Suppressor macrophage treated with lipopolysaccharide for 4 hours (primary cell): ENCODE results near the gene PTPRG.

Experiments used
- DNase-seq: peaks from one replicate; pipeline ENCODE4 v3.0.0-alpha.2; 2020

The PTPRG gene

GRCh38 chr3:62332017-62332416, 770.6 kb downstream of the PTPRG start:
- no peak for DNase-seq

- peak; percentile 17 for DNase-seq
Observed at GRCh38 chr3:62332835-62333244, 771.5 kb downstream of the PTPRG start.

GRCh38 chr3:62335196-62335595, 773.8 kb downstream of the PTPRG start:
- no peak for DNase-seq

- no peak for DNase-seq
Observed at GRCh38 chr3:62343755-62344154, 782.4 kb downstream of the PTPRG start.
